Measurements from ENCODE around the gene SYTL2.

SYTL2 gene

DNA sequence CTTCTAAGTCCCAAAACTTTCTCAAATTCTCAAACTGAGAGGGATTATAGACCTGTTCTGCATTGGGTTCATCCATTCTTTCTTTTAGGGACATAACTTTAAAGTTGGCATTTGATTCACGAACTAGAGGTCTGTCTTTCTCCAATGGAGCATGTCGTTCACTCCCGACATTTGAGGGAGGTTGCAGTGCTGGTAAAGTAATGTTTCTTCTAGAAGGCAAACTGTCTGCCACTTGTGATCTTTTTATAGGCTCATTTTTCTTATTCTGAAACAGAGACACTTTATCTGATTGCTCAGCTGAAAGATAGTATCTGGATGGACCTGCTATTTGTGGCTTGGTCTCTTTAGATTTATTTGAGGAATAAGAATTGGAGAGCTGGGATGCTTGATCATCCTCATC lies 84.6 kb downstream of the SYTL2 start:
- no peaks in the 10 kb centered on the region for H3K27me3 Mint-ChIP-seq (ENCODE audit: low read depth)
- H3K27ac Mint-ChIP-seq, result no peak overlapping the region
- H3K4me3 Mint-ChIP-seq, result no peak overlapping the region
- H3K36me3 Mint-ChIP-seq (ENCODE audit: low read depth), result peaks cover 68% of the 10 kb centered on the region
- peaks cover 9% of the 10 kb centered on the region for H3K9me3 Mint-ChIP-seq
- H3K4me1 Mint-ChIP-seq (ENCODE audit: low read depth), result peaks cover 4% of the 10 kb centered on the region

DNA sequence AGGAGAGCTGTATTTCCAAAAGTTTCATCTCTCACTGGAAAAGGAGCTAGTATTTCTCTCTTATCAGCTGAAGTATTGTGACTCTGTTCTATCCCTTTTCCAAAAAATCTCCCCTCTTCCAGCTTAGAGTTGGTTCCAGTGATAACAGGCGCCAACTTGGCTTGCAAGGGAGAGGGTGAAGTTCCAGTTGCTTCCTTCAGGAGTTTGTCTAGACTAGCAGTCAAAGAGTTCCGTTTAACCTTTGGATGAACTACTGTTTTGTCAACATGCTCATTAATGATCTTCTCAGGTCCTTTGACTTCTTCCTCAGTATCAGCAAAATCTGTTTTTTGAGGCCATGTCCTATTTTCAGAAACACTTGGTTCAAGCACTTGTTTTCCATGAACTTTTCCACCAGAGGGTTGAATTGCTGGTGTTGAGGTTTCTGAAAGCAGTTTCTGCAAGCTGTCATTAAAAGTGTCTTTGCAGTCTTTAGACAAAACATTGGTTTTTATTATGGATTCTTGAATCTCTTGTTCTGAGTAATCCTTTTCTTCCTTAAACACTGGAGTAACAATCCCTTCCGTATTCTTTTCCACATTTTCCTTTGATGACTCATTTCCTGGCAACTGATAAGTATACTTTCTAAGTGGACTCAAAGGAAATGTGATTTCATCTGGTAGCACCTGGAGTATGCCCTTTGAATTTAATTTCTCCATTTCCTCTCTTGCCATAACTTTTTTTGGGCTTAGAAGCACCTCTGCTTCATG lies 85.3 kb downstream of the SYTL2 start:
- Mint-ChIP-seq H3K4me3 (no peak overlapping the region), H3K27ac (no peak overlapping the region), H3K36me3 (ENCODE audit: low read depth) (peaks cover 63% of the 10 kb centered on the region), H3K9me3 (peaks cover 9% of the 10 kb centered on the region), H3K4me1 (ENCODE audit: low read depth) (peaks cover 3% of the 10 kb centered on the region), H3K27me3 (ENCODE audit: low read depth) (peaks cover 3% of the 10 kb centered on the region)

- Mint-ChIP-seq H3K27me3 (ENCODE audit: low read depth) (peaks cover 3% of the 10 kb centered on the region), H3K27ac (no peak overlapping the region), H3K9me3 (peaks cover 7% of the 10 kb centered on the region), H3K4me1 (ENCODE audit: low read depth) (peaks cover 3% of the 10 kb centered on the region), H3K4me3 (no peak overlapping the region), H3K36me3 (ENCODE audit: low read depth) (peaks cover 62% of the 10 kb centered on the region)
Measured at GRCh38 chr11:85724748-85725465, 86.0 kb downstream of the SYTL2 start.

DNA sequence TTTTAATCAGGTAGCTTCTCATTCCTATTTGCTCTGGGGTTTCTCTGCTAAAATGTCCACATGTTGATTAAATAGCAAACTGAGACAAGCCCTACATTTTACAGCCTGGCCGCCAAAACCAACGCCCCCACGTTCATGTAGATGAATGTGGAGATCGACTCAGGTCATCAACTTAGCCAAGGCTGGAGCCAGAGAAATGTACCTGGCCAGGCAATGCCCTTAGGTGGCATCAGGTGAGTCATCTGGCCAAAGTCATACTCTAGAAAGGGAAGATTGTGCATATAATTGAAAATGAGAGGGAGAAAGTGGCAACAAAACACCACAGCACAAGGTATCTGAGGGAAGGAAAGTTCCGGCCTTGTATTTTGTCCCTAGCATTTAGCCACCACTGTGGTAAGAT lies 87.9 kb downstream of the SYTL2 start:
- Mint-ChIP-seq H3K4me3 (no peak overlapping the region), H3K36me3 (ENCODE audit: low read depth) (peaks cover 58% of the 10 kb centered on the region), H3K9me3 (no peaks in the 10 kb centered on the region), H3K4me1 (ENCODE audit: low read depth) (peaks cover 3% of the 10 kb centered on the region), H3K27ac (no peak overlapping the region), H3K27me3 (ENCODE audit: low read depth) (peaks cover 3% of the 10 kb centered on the region)

- Mint-ChIP-seq H3K9me3 (no peaks in the 10 kb centered on the region), H3K27me3 (ENCODE audit: low read depth) (peaks cover 3% of the 10 kb centered on the region), H3K4me1 (ENCODE audit: low read depth) (no peaks in the 10 kb centered on the region), H3K4me3 (no peak overlapping the region), H3K27ac (no peak overlapping the region), H3K36me3 (ENCODE audit: low read depth) (peaks cover 54% of the 10 kb centered on the region)
Measured at GRCh38 chr11:85721191-85721590, 89.8 kb downstream of the SYTL2 start.

DNA sequence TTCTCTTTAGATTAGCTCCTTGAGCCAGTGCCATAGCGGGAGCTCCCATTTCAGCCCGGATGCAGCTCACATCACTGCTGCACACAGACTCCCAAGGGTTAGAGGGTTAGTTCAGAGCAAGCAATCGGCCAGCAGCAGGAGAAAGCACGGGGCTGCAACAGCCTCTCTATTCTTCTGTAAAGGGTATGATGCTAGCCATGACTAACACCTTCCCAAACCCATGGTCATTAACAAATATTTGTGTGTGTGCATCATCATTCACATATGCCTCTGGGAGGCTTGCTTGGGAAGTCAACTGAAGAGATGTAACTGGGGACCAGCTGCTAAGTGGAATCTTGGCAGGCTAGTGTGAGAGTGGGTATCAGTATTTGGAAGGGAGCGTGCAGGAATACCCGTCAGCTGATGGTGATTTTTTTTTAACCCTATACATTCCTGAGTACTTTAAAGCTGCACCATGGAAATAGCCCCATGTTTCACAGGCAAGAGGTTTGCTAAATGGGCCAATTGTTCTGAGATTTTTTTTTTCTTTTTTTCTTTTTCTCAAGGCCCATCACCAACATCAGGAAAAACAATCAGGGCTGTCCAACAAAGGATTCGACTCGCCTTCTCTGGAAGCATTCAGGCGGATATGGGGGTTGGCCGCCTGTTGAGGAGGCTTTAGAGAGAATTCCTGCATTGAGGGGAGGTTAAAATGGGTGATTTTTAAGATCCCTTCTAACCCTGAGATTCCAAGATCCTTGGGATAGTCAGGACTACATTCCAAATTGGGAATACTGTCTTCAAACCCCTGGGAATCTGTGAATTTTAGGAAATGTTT lies 91.7 kb downstream of the SYTL2 start:
- Mint-ChIP-seq H3K27me3 (ENCODE audit: low read depth) (peaks cover 3% of the 10 kb centered on the region), H3K27ac (no peak overlapping the region), H3K9me3 (no peaks in the 10 kb centered on the region), H3K4me1 (ENCODE audit: low read depth) (no peaks in the 10 kb centered on the region), H3K36me3 (ENCODE audit: low read depth) (peaks cover 44% of the 10 kb centered on the region), H3K4me3 (no peak overlapping the region)

- no peak overlapping the region for H3K4me3 Mint-ChIP-seq
- H3K36me3 Mint-ChIP-seq (ENCODE audit: low read depth), result peaks cover 48% of the 10 kb centered on the region
- H3K4me1 Mint-ChIP-seq (ENCODE audit: low read depth), result no peaks in the 10 kb centered on the region
- H3K27ac Mint-ChIP-seq, result no peak overlapping the region
- peaks cover 3% of the 10 kb centered on the region for H3K27me3 Mint-ChIP-seq (ENCODE audit: low read depth)
- H3K9me3 Mint-ChIP-seq, result no peaks in the 10 kb centered on the region
Measured at GRCh38 chr11:85718126-85718943, 92.6 kb downstream of the SYTL2 start.

DNA sequence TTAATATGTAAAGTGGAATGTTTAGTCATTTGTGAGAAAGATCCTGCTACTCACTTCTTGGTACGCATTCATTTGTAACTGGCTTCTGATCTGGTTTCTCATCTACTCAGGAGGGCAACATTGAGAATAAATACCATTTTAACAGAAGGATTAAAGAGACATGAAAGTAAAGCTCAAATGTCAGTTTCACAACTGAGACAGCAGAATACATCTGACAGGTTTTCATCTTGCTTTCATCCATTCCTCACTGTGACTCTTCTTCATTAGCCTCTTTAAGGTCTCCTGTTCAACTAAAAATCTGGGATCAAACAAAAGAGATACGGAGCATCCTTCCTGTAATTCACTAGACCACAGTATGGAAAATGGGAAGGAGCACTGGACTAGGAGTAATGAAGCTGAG lies 93.5 kb downstream of the SYTL2 start:
- Mint-ChIP-seq H3K27me3 (ENCODE audit: low read depth) (peaks cover 3% of the 10 kb centered on the region), H3K9me3 (no peaks in the 10 kb centered on the region), H3K36me3 (ENCODE audit: low read depth) (peaks cover 50% of the 10 kb centered on the region), H3K27ac (no peak overlapping the region), H3K4me1 (ENCODE audit: low read depth) (no peaks in the 10 kb centered on the region), H3K4me3 (no peak overlapping the region)

DNA sequence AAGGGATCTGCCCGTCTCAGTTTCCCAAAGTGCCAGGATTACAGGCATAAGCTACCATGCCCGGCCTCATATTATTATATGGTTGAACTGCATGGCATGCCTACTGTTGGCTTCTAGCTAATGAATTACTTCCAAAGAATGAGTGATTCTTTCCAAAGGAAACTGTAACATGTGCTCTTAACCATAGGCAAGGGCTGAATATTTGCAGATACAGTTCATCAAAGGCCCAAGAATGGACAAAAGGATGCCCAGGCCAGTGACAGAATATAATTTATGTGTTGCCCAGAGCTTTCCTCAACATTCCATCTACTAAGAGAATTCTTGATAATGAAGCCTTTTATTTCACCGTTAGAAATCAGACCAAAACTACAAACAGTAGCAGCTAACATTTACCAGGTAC lies 98.0 kb downstream of the SYTL2 start:
- Mint-ChIP-seq H3K27ac (no peak overlapping the region), H3K36me3 (ENCODE audit: low read depth) (peaks cover 44% of the 10 kb centered on the region), H3K27me3 (ENCODE audit: low read depth) (no peaks in the 10 kb centered on the region), H3K9me3 (no peaks in the 10 kb centered on the region), H3K4me3 (no peak overlapping the region), H3K4me1 (ENCODE audit: low read depth) (no peaks in the 10 kb centered on the region)

DNA sequence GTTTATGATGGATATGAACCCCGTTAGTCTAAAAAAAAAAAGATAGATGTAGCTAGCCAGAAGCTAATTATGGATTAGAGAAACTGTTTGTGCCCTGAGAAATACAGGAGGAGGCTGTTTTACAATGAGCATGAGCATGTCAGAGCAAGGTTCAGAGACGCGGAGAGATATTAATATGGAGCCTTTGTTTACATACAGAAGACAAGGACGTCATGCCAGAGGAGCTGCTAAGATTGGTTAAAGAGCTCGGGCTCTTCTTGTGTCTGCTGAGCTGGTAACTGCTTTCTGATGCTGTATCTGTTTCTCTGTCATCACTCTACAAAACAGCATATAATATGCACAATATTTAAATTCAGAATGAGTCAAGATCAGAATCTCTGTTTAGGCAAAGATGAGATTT lies 100.0 kb downstream of the SYTL2 start:
- H3K4me1 Mint-ChIP-seq (ENCODE audit: low read depth), result peaks cover 3% of the 10 kb centered on the region
- no peak overlapping the region for H3K27ac Mint-ChIP-seq
- no peak overlapping the region for H3K4me3 Mint-ChIP-seq
- no peaks in the 10 kb centered on the region for H3K9me3 Mint-ChIP-seq
- H3K27me3 Mint-ChIP-seq (ENCODE audit: low read depth), result no peaks in the 10 kb centered on the region
- H3K36me3 Mint-ChIP-seq (ENCODE audit: low read depth), result peaks cover 48% of the 10 kb centered on the region

DNA sequence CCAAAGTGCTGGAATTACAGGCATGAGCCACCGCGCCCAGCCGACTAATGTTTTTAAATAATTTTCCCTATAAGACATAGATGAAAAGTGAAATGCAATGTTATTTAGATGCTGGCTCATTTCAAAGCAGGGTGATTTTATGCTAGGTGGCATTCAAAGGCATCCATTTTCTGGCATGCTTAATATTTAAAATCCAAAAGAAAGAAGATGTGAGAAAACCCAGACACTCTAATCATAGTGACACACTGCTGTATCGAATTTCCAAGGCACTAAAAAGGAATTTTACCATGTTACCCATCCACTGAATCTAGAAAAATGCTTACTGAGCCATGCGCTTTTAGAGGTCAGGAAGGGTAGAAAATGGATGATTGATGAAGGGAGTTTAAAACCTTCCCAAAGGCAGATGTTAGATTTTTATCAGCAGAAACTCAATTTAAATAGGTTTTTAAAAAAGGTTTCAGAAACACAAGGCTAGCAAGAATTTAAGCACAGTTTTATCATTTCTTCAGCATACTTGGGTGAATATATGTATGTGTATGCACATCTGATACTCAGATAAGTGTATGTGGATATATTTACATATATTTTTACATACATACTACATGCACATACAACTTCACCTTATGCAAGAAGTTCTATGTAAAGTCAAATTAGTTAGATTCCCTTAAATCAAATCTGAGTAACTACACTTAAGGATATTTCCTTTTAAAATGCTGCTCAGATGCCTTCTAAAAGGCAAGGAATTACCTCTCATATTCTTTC lies 100.8 kb downstream of the SYTL2 start:
- Mint-ChIP-seq H3K4me3 (no peak overlapping the region), H3K4me1 (ENCODE audit: low read depth) (peaks cover 3% of the 10 kb centered on the region), H3K36me3 (ENCODE audit: low read depth) (peaks cover 48% of the 10 kb centered on the region), H3K27ac (no peak overlapping the region), H3K9me3 (no peaks in the 10 kb centered on the region), H3K27me3 (ENCODE audit: low read depth) (no peaks in the 10 kb centered on the region)

DNA sequence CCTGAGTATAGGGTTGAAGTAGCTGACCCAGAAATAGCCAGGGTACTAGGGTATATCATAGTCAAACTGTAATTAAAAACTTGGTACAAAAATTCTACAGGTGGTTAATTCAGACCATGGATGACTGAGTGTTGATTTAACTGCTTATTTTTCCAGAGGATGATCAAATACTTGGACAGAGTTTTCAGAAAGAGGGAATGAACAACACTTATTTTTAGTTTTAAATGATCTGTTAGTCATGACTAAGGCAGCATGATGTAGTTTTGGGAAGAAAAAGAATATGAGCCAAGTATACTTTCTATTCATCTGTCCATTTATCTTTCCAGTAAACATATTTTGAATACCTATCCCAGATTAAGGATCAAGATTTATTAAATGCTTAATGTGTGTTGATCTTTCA lies 105.1 kb downstream of the SYTL2 start:
- peaks cover 3% of the 10 kb centered on the region for H3K27me3 Mint-ChIP-seq (ENCODE audit: low read depth)
- H3K9me3 Mint-ChIP-seq, result peaks cover 14% of the 10 kb centered on the region
- H3K27ac Mint-ChIP-seq, result no peak overlapping the region
- peaks cover 3% of the 10 kb centered on the region for H3K4me1 Mint-ChIP-seq (ENCODE audit: low read depth)
- H3K36me3 Mint-ChIP-seq (ENCODE audit: low read depth), result peaks cover 57% of the 10 kb centered on the region
- no peak overlapping the region for H3K4me3 Mint-ChIP-seq

- peaks cover 3% of the 10 kb centered on the region for H3K27me3 Mint-ChIP-seq (ENCODE audit: low read depth)
- H3K9me3 Mint-ChIP-seq, result peaks cover 14% of the 10 kb centered on the region
- H3K4me1 Mint-ChIP-seq (ENCODE audit: low read depth), result peaks cover 11% of the 10 kb centered on the region
- no peak overlapping the region for H3K4me3 Mint-ChIP-seq
- no peak overlapping the region for H3K27ac Mint-ChIP-seq
- H3K36me3 Mint-ChIP-seq (ENCODE audit: low read depth), result peaks cover 60% of the 10 kb centered on the region
Measured at GRCh38 chr11:85704967-85705366, 106.0 kb downstream of the SYTL2 start.

Data from T-helper 1 cell treated with Interleukin-12 subunit alpha and Interleukin-12 subunit beta and Interleukin-4 antibody, amounts not matched to agents 30 μg/mL and 1 μg/mL, for 36 hours (primary cell).